Measurements from ENCODE around the gene ZNF532.
"Not testable (repeated sequence)": the region's sequence is repeated elsewhere in the genome, so short reads cannot be mapped to it uniquely, and the experiment has no call there.

ZNF532 gene

GRCh38 chr18:58905777-58906428 is 41.2 kb downstream of the ZNF532 start:
- DNase-seq = no peak

- DNase-seq = no peak
These were observed 43.3 kb downstream of the ZNF532 start for GRCh38 chr18:58908006-58908405.

GRCh38 chr18:58909521-58909920 is 44.8 kb downstream of the ZNF532 start:
- no peak for DNase-seq

- no peak for DNase-seq
These were observed 46.6 kb downstream of the ZNF532 start for GRCh38 chr18:58911241-58911640.

- no peak for DNase-seq
These were observed 47.1 kb downstream of the ZNF532 start for GRCh38 chr18:58911766-58912165.

- DNase-seq = no peak
These were observed 50.5 kb downstream of the ZNF532 start for GRCh38 chr18:58915006-58915799.

- no peak for DNase-seq
These were observed 51.3 kb downstream of the ZNF532 start for GRCh38 chr18:58915995-58916394.

GRCh38 chr18:58919934-58920333 is 55.3 kb downstream of the ZNF532 start:
- not testable (repeated sequence) for DNase-seq

GRCh38 chr18:58922995-58923394 is 58.3 kb downstream of the ZNF532 start:
- DNase-seq = no peak

GRCh38 chr18:58924473-58924872 is 59.8 kb downstream of the ZNF532 start:
- DNase-seq = no peak

- no peak for DNase-seq
These were observed 63.0 kb downstream of the ZNF532 start for GRCh38 chr18:58927659-58928058.

GRCh38 chr18:58928386-58928785 is 63.7 kb downstream of the ZNF532 start:
- DNase-seq = peak; percentile 67

- DNase-seq = peak; percentile 37
These were observed 64.5 kb downstream of the ZNF532 start for GRCh38 chr18:58929206-58929605.

- DNase-seq = peak; percentile 31
These were observed 69.7 kb downstream of the ZNF532 start for GRCh38 chr18:58934356-58934755.

GRCh38 chr18:58934933-58935577 is 70.4 kb downstream of the ZNF532 start:
- DNase-seq = no peak

GRCh38 chr18:58937071-58937886 is 72.6 kb downstream of the ZNF532 start:
- no peak for DNase-seq

GRCh38 chr18:58937887-58938267 is 73.2 kb downstream of the ZNF532 start:
- no peak for DNase-seq

GRCh38 chr18:58941426-58942099 is 76.9 kb downstream of the ZNF532 start:
- no peak for DNase-seq

GRCh38 chr18:58943896-58944295 is 79.2 kb downstream of the ZNF532 start:
- no peak for DNase-seq

- DNase-seq = no peak
These were observed 82.6 kb downstream of the ZNF532 start for GRCh38 chr18:58947136-58947732.

GRCh38 chr18:58949031-58949430 is 84.4 kb downstream of the ZNF532 start:
- no peak for DNase-seq

Data from retina (tissue), 1 donor.